Stimulated activated CD4-positive, alpha-beta T cell treated with anti-CD3 and anti-CD28 coated beads, Interleukin-4, amount 100 ng/mL, for 4 hours (primary cell): Measurements from ENCODE around the gene C17orf100.

Experiments used
- DNase-seq, 2 experiments: peaks; one replicate each; pipeline ENCODE4 v3.0.0-alpha.2; 2020

The C17orf100 gene

DNA sequence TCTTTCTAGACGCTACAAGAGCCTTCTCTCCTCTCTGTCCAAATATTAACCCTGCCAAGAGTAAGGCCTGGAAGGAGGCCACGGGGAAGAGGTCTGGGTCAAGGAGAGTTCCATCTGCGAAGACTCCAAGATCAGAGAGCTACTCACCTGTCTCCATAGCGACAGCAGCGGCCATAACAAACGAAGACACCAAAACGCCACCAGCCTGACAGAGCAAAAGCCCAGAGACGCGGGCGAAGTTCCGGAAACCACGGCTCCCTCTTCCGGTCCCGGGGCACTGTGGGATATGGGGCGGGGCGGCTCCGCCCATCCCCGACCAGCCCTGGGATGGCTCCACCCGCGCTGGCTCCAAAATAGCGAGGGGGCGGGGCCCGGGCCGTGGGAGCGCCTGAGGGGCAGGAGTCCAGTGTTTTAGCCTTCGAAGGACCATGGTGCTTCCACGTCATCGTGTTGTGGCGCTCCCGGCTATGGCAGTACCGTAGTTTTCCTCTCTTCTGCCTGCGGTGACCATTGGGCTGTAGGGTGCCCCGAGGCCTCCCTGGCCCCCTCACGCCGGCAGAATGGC is at the start of gene C17orf100, which contains the start of gene MED31:
Gene C17orf100 (plus strand): TSS at position 409 of the 565 bp plus-strand sequence. CDS start 152 bp downstream, at position 561.
Gene MED31 (minus strand): TSS at position 252 of the 565 bp plus-strand sequence. CDS start 77 bp downstream, at position 175.
- peak; percentile 90 to 92 for DNase-seq

DNA sequence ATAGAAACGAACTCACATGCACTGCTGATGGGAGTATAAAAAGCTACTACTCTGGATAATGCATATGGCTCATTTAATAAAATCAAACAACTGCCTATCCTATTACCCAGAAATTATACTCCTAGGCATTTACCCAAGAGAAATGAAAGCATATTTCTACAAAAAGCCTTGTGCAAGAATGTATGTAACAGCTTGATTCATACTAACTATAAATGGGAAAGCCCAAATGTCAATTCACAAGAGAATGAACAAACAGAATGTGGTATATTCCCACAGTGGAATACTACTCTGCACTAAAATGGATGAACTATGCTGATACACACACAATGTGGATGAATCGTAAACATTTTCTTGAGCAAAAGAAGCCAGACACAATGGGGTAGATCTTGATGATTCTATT is 49.4 kb upstream of the C17orf100 start:
- no peak for DNase-seq

DNA sequence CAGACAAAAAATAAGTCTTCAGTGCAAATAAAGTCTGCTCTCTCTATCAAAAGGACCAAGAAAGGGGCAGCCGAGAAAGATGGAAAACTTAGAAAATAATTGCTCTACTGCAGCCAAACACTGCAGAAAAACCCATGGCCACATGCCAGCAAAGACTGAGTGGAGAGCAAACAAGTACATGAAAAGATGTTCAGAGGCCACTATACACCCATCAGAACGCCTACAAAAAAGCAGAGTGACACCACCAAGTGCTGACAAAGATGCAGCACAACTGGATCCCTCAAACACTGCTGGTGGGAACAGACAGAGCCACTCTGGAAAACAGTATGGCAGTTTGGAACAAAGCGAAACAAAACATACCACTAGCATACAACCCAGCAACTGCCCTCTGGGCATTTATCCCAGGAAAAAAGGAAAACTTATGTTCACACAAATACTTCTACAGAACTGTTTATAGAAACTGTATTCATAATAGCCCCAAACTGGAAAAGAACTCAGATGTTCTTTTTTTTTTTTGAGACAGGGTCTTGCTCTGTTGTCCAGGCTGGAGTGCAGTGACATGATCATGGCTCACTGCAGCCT is 47.7 kb upstream of the C17orf100 start:
- DNase-seq = no peak

DNA sequence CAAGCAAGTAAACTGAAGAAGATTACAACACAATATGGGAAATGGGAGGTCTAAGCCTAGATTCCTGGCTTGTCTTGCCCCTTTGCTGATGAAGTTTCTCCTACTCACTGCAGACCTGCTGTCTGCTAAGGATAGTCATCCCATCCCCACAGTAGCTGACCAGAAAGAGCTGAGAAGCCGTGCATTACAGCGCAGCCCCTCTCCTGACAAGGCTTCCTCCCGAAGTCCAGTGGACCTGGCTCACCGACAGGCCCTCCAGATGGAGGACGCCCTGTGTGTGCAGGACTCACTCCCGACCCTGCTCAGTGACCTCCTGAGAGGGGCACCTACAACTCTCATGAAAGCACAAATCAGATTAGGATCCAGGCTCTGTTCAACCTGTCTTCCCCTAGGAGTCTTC is 46.4 kb upstream of the C17orf100 start:
- no peak for DNase-seq

DNA sequence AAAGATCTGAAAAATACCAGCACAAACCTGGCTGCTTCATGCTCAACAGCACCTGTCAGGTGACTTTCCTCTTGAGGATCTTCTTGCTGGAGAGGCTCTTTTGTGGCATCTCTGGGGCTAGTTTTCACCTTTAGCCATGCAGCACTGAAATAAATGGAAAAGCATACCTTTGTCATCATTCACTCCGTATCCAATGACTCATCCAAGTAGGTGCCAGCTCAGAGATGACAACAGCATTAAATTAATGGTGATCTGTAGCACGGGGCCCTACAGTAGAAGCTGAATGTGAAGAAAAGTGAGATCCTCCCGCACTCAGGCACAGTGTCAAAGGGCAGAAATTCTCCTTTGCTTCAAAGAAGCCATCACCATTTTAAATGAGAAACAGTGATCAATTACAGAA is 43.2 kb upstream of the C17orf100 start:
- no peak for DNase-seq

DNA sequence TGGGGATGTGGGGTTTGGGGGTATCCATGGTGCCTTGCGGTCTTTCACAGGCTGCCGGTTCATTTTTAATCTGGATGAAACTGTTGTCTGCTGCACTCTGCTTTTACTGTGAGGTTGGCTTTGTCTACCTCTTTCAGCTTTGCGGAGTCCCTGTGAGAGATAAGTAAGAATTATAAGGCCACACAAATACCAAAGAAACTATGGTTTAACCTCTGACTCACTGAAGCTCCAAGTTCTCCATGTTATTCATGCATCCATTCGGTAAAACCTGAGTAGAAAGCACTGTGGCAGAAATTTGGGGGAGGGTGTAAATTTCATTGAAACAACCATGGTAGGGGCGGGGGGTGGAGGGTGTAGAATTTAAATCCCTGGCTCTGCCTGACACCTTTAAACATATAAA is 41.6 kb upstream of the C17orf100 start:
- no peak for DNase-seq

DNA sequence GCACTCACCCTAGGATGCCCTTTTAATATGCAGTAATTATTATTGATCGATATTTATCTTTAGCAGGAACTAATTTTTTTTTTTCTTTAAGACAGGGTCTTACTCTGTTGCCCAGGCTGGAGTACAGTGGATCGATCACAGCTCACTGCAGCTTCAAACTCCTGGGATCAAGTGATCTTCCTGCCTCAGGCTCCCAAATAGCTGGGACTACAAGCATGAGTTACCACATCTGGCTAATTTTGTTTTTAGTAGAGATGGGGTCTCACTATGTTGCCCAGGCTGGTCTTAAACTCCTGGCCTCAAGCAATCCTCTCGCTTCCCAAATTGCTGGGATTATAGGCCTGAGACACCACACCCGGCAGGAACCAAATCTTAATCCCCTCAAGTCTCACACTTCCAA is 40.3 kb upstream of the C17orf100 start:
- no peak for DNase-seq

DNA sequence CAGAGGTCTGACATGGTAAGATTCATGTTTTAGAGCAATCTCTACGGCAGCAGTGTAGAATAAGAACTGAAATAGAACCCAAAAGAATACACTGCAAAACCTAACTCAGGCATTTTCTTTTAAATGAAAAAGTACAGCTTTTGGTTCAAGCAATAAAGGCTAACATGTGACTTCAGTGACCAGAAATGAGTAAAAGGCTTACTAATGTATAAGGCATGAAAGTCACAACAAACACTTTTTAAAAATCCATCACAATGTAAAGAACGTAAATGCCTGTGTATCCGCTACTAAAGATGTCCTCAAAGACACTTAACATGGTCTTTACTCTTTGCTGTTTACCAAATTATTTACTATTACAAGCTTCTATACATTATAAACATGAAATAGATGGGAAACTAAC is 27.6 kb upstream of the C17orf100 start:
- DNase-seq = no peak

DNA sequence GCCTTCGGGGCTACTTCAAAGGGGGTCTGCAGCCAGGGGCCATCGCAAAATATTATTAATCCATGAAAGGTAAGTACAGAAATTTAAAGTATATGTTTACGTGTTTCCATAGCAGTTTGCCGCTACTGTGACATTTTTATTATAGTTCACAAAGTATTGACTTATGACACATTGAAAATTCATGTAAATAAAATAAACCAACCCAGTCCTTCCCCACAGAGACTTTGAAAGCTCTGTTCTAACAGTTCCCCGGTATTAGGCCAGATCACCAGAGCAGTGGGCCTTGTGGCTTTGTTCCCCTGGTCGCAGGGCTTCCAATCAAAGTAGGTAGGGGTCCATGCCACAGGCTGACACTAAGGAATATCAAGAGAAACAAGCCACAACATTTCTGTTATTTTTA is 24.9 kb upstream of the C17orf100 start:
- DNase-seq = no peak

DNA sequence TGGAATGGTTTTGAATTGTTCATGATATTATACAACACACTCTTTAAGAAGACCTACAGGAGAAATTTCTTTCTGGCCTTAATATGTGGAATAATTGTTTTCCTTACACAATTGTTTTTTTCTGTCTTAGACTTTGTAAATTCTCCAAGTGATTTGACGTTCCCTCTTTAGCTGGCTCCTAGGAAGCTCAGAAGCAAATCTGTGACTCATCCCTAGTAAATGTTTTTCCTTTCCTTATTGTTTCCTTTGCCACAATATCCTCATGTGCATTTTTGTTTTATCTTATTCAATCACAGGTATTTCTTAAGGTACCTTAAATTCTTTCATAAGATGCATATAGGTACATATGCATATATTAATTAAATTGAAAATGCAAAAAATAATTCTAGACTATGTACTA is 24.5 kb upstream of the C17orf100 start:
- no peak for DNase-seq

DNA sequence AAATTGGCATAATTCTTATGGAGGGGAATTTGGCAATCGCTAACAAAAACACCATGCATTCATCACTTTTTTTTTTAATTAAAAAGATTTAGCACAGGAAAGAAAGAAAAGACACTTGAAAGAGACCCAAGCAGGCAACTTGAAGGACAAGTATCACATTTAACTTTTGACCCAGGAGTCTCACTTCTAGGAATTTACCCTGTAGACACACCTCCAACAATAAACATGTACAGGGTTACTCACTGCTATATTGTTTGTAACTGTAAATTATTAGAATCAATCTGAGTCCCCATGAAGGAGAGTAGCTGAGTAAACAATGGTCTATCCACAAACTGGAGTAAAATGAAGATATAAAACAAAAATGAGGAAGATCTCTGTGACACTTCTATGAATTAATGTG is 21.2 kb upstream of the C17orf100 start:
- DNase-seq = no peak

DNA sequence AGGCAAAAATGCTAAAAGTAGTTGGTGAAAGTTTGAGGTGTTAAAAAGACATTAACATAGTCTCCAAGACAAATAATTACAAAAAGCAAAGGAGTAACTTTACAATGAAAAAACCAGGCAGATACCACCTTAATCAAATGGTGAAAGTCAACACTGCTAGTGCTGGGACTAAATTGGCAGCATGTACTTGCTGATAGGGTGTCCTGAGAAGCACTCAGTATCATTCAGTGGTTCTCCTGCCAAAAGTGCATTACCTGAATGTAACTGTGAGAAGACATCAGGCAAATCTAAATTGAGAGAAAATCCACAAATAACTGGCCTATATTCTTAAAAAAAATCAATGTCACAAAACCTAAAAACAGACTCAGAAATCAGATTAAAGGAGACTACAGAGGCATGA is 19.0 kb upstream of the C17orf100 start:
- DNase-seq = no peak

DNA sequence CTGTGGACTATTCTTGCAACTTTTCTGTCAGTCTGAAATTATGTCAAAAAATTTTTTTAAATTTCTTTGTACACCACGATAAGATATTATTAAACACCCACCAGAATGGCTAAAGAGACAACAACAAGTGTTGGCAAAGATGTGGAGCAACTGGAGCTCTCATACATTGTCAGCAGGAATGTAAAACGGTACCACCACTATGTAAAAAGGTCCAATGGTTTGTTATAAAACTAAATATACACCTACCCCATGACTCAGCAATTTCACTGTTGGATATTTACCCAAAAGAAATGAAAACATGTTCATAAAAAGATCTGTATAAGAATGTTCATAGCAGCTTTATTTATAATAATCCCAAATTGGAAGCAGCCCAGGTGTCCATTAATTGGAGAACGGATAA is 18.3 kb upstream of the C17orf100 start:
- DNase-seq = no peak

DNA sequence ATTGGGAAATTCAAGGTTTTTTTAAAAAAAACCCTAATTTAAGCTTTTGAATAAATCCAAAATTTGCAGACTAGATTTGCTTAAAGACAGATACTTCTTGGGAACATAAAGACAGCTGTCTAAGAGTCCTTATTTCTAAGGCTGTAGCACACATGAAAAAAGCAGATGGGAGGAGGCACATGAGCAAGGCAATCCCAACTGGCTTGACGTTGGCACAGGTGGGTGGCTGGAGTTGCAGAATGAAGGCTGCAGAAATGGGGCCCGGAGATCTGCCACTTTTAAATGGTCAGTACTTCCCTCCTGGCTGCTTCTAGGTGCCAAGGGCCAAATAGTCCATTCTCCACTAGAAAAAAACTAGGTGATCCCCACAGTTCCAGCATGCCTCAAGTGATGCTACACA is 15.5 kb upstream of the C17orf100 start:
- no peak for DNase-seq

DNA sequence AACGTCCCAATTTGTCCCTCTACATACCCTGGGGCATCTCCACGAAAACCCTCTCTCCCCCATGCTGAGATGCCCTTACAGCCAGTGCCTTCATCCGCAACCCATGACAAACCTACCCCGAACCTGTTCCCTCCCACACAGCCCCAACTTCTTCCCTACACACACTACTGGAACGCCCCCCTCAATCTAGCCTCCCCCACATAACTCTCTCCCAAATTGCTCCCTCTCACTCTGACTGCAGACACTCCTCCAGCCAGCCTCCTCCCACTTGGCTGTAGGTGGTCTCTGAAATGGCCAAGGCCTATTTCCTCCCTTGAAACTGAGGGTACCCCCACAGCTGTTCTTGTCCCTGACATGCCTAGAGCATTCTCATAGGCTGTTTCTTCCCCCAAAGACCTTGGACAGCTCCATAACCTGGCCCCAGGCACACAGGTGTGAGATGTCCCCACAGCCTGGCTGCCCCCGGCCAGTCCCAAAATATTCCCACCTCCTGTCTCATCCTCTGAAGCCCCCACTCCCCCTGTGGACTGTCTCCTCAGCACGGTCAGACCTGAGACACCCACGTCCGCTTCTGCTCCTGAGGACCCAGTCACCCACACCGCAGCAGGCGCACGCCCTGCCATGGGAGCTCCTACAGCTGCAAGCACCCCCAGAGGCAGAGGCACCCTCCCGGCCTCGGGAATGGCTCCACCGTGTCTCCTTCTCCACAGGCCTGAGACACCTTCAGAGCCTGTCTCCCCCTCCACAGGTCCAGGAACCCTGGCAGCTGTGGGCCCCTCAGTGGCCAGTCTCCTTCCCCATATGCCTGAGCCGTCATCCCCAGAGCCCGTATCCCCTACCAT is 14.7 kb upstream of the C17orf100 start:
- DNase-seq = no peak

DNA sequence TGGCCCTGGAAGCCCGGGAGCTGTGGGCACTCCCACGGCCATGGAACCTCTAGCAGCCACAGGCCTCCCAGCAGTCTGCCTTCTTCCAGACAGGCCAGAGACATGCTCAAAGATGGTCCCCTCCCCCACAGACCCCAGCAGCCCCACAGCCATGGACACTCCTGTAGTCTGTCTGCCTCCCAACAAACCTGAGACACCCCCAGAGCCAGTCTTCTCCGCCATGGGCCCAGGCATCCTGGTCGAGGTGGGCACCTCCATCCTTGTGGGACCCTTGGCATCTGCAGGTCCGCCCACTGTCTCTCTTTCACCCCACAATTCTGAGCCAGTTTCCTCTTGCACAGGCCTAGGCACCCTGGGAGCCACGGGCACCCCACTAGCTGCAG is 14.1 kb upstream of the C17orf100 start:
- DNase-seq = no peak

DNA sequence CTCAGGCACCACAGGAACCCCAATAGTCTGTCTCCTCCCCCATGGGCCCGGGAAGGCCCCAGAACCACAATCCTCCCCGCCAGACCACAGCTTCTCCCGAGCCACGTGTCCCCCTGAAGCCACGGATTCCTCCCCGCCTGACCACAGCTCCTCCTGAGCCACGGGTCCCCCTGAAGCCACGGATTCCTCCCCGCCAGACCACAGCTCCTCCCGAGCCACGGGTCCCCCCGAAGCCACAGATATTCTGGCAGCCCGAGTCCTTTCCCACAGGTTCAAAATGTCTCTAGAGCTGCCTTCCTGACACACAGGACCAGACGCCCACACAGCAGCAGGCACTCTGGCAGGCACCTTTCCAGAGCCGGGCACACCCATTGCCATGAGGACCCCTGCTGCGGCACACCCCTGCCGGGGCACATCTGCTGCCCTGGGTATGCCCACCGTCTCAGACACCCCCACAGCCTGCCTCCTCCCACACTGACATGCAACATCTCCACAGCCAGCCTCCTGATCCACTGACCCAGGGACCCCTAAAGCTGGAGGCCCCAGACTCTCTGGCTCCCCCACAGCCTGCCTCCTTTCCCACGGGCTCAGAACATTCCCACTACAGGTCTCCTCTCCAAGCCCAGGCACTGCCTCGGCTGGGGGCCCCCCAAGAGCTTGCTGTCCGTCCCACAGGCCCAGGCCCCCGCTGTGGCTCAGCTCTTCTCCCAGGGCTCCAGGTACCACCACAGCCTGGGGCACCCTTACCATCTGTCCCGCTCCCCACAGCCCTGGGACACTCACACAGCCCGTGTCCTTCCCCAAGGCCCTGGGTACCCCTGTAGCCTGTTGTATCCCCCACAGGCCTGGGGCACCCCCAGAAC is 13.3 kb upstream of the C17orf100 start:
- no peak for DNase-seq

DNA sequence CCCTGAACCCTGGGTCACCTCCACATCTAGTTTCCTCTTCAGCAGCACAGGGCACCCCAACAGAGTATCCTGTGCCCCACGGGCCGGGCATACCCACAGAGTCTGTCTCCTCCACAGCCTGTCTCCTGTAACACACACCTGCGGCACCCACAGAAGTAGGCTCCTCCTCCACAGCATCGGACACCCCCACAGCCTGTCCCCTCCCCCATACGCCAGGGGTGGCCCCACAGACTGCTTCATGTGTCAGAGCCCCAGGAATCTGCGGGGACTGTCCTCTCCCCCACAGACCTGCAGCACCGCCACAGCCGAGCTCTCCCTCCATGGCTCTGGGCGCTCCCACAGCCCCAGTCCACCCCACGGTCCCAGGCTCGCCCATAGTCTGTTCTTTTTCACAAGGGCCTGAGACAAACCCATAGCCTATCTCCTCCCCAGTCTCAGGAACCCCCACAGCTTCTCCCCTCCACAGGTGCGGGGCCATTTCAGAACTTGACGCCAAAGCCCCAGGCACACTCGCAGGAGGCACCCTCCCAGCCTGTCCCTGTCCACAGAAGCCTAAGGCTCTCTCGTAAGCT is 12.5 kb upstream of the C17orf100 start:
- DNase-seq = peak in 1 of 2 experiments; percentile 20

DNA sequence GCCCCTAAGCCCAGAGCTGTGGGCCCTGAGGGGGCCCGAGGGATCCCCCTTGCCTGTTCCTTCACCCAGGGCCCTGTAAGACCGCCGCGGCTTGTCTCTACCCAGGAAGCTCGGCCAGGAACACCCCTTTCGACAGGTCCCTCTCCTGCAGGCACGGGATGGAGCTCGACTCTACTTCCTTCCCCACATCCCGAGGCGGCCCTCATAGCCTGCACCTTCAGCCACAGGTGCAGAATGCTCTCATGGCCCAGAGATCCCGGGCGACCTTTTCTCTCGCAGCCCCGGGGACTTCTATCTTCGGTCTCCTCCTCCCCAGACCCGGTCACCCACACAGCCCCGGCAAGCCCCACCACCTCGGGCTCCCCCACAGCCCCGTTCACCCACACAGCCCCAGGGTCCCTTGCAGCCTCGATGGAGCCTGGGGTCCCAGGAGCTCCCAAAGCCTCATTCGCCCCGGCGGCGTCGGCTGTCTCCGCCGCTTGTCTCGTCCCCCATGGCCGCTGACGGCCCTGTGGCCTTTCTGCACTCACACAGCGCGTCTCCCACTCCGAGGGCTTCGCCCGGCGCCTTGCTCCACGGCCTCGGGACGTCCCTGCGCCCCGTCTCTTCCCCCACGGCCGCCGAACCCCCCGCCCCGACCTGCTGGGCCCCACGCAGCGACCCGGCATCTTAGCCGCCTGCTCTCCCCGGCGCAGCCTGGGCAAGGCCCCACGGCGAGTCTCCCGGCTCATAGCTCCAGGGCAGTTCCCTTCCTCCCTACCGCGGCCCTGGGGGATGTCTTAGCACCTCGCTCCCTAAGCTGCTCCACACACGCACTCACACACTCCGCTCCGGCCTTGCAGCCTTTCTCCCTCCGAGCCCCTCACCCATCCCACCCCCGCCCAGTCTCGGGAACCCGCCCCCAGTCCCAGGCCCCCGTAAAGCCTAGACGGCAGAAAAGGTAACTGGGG is 11.7 kb upstream of the C17orf100 start:
- DNase-seq = peak in 1 of 2 experiments; percentile 37

DNA sequence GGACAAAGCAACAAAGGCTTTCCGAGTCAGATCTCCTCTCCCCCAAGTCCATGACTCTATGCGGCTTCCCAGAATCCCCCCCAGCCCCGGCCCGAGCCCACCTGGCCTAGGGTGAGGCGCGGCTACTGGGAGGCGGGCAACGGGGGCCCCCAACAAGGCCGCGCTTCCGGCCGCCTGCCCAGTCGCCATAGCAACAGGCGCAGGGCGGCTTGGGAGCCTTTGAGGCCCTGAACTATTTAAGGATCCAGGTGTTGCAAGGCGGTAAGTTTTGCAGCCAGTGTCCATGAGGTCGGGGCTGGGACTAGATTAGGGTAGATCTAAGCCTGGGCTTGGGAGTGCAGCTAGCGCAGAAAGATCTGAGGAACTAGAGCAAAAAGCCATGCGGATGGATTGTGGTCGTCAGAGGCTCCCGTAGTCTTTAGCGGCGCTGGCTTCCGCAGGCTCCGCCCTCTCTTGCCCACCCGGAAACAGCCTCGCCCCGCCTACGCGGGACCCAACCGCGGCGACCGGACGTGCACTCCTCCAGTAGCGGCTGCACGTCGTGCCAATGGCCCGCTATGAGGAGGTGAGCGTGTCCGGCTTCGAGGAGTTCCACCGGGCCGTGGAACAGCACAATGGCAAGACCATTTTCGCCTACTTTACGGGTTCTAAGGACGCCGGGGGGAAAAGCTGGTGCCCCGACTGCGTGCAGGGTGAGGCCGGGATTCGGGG is 10.9 kb upstream of the C17orf100 start, which contains the start of the genes KIAA0753 and TXNDC17:
Gene KIAA0753 (minus strand): TSS at position 176 of the 711 bp plus-strand sequence. CDS start 5,608 bp downstream, outside the sequence.
Gene TXNDC17 (plus strand): TSS at position 525 of the 711 bp plus-strand sequence. CDS start 23 bp downstream, at position 548.
- DNase-seq = peak; percentile 87 to 90
